ENCODE results near the gene CCDC191. TPM values are rescaled to one million over a fixed set of nuclear protein-coding genes. Genes with fewer than 3 reads are reported as not detected.
A peak's percentile ranks its signal among the peaks of the same experiment; 100 is the strongest.

The CCDC191 gene
- polyA plus RNA-seq, 4 donors = 0.54 to 8.8 (median 1.7) TPM

DNA sequence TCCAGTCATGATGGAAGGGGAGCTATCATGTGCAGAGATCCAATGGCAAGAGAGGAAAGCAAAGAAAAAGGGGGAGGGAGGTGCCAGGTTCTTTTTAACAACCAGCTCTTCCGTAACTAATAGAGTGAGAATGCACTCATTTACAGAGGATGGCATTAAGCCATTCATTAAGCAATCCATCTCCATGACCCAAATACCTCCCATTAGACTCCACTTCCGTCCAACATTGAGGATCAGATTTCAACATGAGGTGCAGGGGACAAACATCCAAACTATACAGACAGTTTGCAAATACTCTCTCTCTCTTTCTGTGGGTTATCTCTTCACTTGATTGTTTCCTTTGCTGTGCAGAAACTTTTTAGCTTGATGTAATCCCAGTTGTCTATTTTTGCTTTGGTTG is 87.3 kb downstream of the CCDC191 start:
- no peak for FAIRE-seq
- H3K4me3 ChIP-seq (ENCODE audit: low read depth in 1 of 3, low read length in 3 of 3) = no peak overlapping the region

DNA sequence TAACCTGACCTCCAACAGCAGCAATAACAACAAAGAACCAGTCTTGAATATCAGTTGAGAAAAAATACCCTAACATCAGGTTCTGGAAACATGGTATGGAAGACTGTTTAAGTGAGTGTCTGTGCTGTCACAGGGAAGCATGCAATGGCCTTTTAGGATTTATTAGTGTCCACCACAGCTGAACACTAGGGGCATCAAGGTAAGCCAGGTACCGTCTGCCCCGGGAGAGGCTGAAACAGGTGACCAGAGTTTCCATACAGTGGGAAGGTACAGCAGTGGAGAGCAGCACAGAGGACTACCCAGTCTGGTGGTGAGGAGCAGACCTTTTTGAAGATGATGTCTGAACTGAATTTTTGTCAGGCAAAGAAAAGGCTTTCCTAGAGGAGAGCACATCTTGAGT is 90.2 kb downstream of the CCDC191 start:
- peaks cover 0 to 2% of the 10 kb centered on the region in 2 donors for H3K9me3 ChIP-seq (ENCODE audit: control insufficient read depth in 2 of 2, insufficient read depth in 1 of 2, low read depth in 1 of 2, low read length in 1 of 2)
- H3K27ac ChIP-seq (ENCODE audit: low read depth in 1 of 3, low read length in 2 of 3) = no peak overlapping the region
- peaks cover 0 to 3% (median 0%) of the 10 kb centered on the region in 3 donors for H3K36me3 ChIP-seq (ENCODE audit: control insufficient read depth in 3 of 3, insufficient read depth in 2 of 3, low read depth in 1 of 3, low read length in 3 of 3)
- DNase-seq (no peak), FAIRE-seq (no peak)
- H3K4me3 ChIP-seq (ENCODE audit: low read depth in 1 of 3, low read length in 3 of 3) = no peak overlapping the region
- H3K27me3 ChIP-seq (ENCODE audit: control insufficient read depth in 3 of 3, insufficient read depth in 3 of 3, low read length in 3 of 3) = no peaks in the 10 kb centered on the region
- H3K4me1 ChIP-seq (ENCODE audit: control insufficient read depth in 3 of 3, insufficient read depth in 2 of 3, low read depth in 1 of 3, low read length in 2 of 3) = no peaks in the 10 kb centered on the region
- WGBS, 3 donors = 78 to 84% (median 84%) methylated on average over 2 of the region's 2 CpGs

More for the DNA sequence above, 87.3 kb downstream of the CCDC191 start:
- WGBS, 3 donors = 70 to 93% (median 91%) methylated on average over 2 of the region's 2 CpGs
- Histone ChIP-seq H3K4me1 (ENCODE audit: control insufficient read depth in 3 of 3, insufficient read depth in 2 of 3, low read depth in 1 of 3, low read length in 2 of 3) (no peaks in the 10 kb centered on the region), H3K27me3 (ENCODE audit: control insufficient read depth in 3 of 3, insufficient read depth in 3 of 3, low read length in 3 of 3) (no peaks in the 10 kb centered on the region), H3K36me3 (ENCODE audit: control insufficient read depth in 3 of 3, insufficient read depth in 2 of 3, low read depth in 1 of 3, low read length in 3 of 3) (peaks cover 0 to 3% (median 0%) of the 10 kb centered on the region in 3 donors), H3K27ac (ENCODE audit: low read depth in 1 of 3, low read length in 2 of 3) (no peak overlapping the region), H3K9me3 (ENCODE audit: control insufficient read depth in 2 of 2, insufficient read depth in 1 of 2, low read depth in 1 of 2, low read length in 1 of 2) (peaks cover 0 to 2% of the 10 kb centered on the region in 2 donors)
- DNase-seq = no peak

DNA sequence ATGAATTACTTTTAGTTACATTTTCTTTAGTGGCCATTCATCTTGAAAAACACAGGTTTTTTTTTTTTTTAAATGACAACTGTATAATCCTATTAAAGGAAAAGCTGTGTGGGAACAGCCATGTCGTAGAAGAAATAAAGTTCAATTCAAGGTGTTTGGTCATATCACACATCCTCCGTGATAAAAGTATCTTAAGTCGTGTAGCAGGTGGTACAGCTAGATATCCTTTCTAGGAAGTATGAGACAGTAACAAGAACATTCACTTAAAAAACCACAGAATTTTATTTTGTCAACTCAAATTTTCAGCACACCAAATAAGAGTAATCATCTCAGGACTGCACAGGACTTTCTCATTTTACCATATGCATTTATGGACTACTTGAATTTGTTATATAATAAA is 92.4 kb downstream of the CCDC191 start:
- no peak overlapping the region for H3K27ac ChIP-seq (ENCODE audit: low read depth in 1 of 3, low read length in 2 of 3)
- H3K4me1 ChIP-seq (ENCODE audit: control insufficient read depth in 3 of 3, insufficient read depth in 2 of 3, low read depth in 1 of 3, low read length in 2 of 3) = no peaks in the 10 kb centered on the region
- 80 to 83% (median 81%) methylated on average over 3 of the region's 3 CpGs for WGBS, 3 donors
- no peak overlapping the region for H3K4me3 ChIP-seq (ENCODE audit: low read depth in 1 of 3, low read length in 3 of 3)
- FAIRE-seq (no peak), DNase-seq (no peak)
- H3K9me3 ChIP-seq (ENCODE audit: control insufficient read depth in 2 of 2, insufficient read depth in 1 of 2, low read depth in 1 of 2, low read length in 1 of 2) = no peaks in the 10 kb centered on the region
- H3K27me3 ChIP-seq (ENCODE audit: control insufficient read depth in 3 of 3, insufficient read depth in 3 of 3, low read length in 3 of 3) = no peaks in the 10 kb centered on the region
- peaks cover 0 to 5% (median 4%) of the 10 kb centered on the region in 3 donors for H3K36me3 ChIP-seq (ENCODE audit: control insufficient read depth in 3 of 3, insufficient read depth in 2 of 3, low read depth in 1 of 3, low read length in 3 of 3)

DNA sequence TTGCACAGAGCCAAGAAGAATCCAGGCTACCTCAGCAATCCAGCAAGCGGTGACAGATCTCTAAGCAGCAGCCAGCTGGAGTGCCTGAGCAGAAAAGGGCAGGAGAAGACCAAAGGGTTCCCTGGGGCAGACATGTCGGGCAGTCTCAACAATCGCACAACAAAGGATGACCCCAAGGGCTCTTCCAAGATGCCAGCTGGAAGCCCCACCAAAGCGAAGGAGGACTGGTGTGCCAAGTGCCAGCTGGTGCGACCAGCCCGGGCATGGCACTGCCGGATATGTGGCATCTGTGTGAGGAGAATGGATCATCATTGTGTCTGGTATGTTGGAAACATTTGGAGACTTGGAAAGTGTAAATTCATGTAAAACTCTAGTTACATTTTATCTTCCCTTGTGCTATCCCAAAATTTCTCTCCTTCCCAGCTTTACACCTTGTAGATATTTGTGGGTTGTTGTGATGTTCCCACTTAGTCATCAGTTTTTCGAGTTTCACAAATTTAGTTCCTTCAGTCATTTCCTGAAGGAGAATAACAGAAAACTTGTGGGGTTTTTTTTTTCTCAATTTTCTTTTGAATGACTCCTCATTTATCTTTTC is 102.1 kb downstream of the CCDC191 start:
- FAIRE-seq (no peak), DNase-seq (no peak)
- no peak overlapping the region for H3K27ac ChIP-seq (ENCODE audit: low read depth in 1 of 3, low read length in 2 of 3)
- H3K36me3 ChIP-seq (ENCODE audit: control insufficient read depth in 3 of 3, insufficient read depth in 2 of 3, low read depth in 1 of 3, low read length in 3 of 3) = peaks cover 0 to 21% (median 18%) of the 10 kb centered on the region in 3 donors
- peaks cover 0 to 5% of the 10 kb centered on the region in 2 donors for H3K9me3 ChIP-seq (ENCODE audit: control insufficient read depth in 2 of 2, insufficient read depth in 1 of 2, low read depth in 1 of 2, low read length in 1 of 2)
- 87 to 94% (median 92%) methylated on average over 8 of the region's 8 CpGs for WGBS, 3 donors
- H3K4me1 ChIP-seq (ENCODE audit: control insufficient read depth in 3 of 3, insufficient read depth in 2 of 3, low read depth in 1 of 3, low read length in 2 of 3) = peaks cover 0 to 1% (median 0%) of the 10 kb centered on the region in 3 donors
- no peak overlapping the region for H3K4me3 ChIP-seq (ENCODE audit: low read depth in 1 of 3, low read length in 3 of 3)
- H3K27me3 ChIP-seq (ENCODE audit: control insufficient read depth in 3 of 3, insufficient read depth in 3 of 3, low read length in 3 of 3) = no peaks in the 10 kb centered on the region

DNA sequence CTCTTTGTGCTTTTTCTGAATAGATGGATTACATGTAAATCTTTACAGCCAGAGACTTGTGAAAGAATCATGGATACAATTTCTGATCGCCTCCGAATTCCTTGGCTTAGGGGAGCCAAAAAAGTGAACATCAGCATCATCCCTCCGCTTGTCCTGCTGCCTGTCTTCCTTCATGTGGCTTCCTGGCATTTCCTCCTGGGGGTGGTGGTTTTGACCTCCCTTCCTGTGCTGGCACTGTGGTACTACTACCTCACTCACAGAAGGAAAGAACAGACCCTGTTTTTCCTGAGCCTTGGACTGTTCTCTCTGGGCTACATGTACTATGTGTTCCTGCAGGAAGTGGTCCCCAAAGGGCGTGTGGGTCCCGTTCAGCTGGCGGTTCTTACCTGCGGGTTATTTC is 102.6 kb downstream of the CCDC191 start:
- FAIRE-seq = no peak
- 75 to 91% (median 84%) methylated on average over 7 of the region's 7 CpGs for WGBS, 3 donors

DNA sequence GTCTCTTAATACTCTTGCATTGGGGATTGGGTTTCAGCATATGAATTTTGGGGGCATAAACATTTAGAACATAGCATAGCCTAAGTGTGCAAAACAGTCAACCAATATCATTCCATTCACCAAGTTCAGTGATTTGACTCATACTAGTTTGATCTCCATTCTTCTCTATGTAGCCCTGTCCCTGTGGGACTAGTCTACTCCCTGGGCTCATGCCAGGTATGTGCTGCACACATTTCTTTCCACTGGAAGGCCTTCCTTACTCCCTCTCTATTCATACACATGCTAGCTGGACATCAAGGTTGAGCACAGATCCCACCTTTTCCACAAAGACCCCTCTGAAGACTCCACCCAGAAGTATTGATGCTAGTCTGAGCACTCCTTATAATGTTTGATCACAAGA is 103.4 kb downstream of the CCDC191 start:
- H3K4me3 ChIP-seq (ENCODE audit: low read depth in 1 of 3, low read length in 3 of 3) = no peak overlapping the region
- peaks cover 0 to 18% (median 14%) of the 10 kb centered on the region in 3 donors for H3K36me3 ChIP-seq (ENCODE audit: control insufficient read depth in 3 of 3, insufficient read depth in 2 of 3, low read depth in 1 of 3, low read length in 3 of 3)
- H3K9me3 ChIP-seq (ENCODE audit: control insufficient read depth in 2 of 2, insufficient read depth in 1 of 2, low read depth in 1 of 2, low read length in 1 of 2) = peaks cover 0 to 5% of the 10 kb centered on the region in 2 donors
- peaks cover 0 to 2% (median 0%) of the 10 kb centered on the region in 3 donors for H3K4me1 ChIP-seq (ENCODE audit: control insufficient read depth in 3 of 3, insufficient read depth in 2 of 3, low read depth in 1 of 3, low read length in 2 of 3)
- no peak overlapping the region for H3K27ac ChIP-seq (ENCODE audit: low read depth in 1 of 3, low read length in 2 of 3)
- FAIRE-seq (no peak), DNase-seq (no peak)
- no peaks in the 10 kb centered on the region for H3K27me3 ChIP-seq (ENCODE audit: control insufficient read depth in 3 of 3, insufficient read depth in 3 of 3, low read length in 3 of 3)

More for the DNA sequence above, 102.6 kb downstream of the CCDC191 start:
- no peak for DNase-seq
- Histone ChIP-seq H3K36me3 (ENCODE audit: control insufficient read depth in 3 of 3, insufficient read depth in 2 of 3, low read depth in 1 of 3, low read length in 3 of 3) (peaks cover 0 to 19% (median 18%) of the 10 kb centered on the region in 3 donors), H3K4me1 (ENCODE audit: control insufficient read depth in 3 of 3, insufficient read depth in 2 of 3, low read depth in 1 of 3, low read length in 2 of 3) (peaks cover 0 to 2% (median 0%) of the 10 kb centered on the region in 3 donors), H3K27ac (ENCODE audit: low read depth in 1 of 3, low read length in 2 of 3) (no peak overlapping the region), H3K9me3 (ENCODE audit: control insufficient read depth in 2 of 2, insufficient read depth in 1 of 2, low read depth in 1 of 2, low read length in 1 of 2) (peaks cover 0 to 5% of the 10 kb centered on the region in 2 donors), H3K4me3 (ENCODE audit: low read depth in 1 of 3, low read length in 3 of 3) (no peak overlapping the region), H3K27me3 (ENCODE audit: control insufficient read depth in 3 of 3, insufficient read depth in 3 of 3, low read length in 3 of 3) (no peaks in the 10 kb centered on the region)

DNA sequence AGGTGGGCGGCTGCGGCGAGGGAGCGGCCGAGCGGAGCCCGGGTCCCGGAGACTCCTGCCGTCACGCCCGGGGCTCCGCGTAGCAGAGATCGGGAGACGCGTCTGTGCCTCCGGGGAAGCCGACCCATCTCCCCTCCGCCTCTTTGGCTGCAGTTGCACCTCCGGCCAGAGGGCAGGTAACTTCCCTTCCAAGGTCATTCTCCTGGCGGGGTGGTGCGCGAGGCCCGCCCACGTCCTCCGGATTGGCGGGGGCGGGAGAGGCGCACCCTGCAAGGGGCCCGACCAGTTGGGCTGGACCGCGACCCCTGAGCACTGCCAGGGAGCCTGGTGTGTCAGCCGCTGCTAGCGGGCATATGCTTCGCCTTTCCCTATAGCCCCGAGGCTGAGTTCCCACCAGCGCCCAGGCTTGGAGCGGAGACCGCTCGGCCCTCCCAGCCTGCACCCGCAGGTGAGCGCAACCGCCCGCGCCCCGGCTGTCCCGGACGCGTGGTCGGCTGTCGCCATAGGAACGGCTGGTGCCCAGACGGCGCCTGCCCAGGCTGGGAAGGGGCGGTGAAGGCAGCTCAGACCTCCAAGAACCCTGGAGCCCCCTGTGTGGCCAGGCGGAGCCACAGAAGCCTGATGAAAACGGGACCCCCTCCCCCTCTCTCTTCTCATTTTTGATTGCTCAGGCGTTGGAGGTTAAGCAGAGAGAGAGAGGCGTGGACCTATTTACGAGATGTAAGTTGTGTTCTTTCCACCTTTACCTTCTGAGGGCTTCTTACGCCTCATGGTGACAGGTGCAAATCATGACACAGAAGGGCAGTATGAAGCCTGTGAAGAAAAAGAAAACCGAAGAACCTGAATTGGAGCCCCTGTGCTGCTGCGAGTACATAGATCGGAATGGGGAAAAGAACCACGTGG is 108.1 kb downstream of the CCDC191 start:
- Histone ChIP-seq H3K27ac (ENCODE audit: low read depth in 1 of 3, low read length in 2 of 3) (peak overlapping the region; percentile 59 to 76 (median 62)), H3K36me3 (ENCODE audit: control insufficient read depth in 3 of 3, insufficient read depth in 2 of 3, low read depth in 1 of 3, low read length in 3 of 3) (no peaks in the 10 kb centered on the region), H3K4me1 (ENCODE audit: control insufficient read depth in 3 of 3, insufficient read depth in 2 of 3, low read depth in 1 of 3, low read length in 2 of 3) (peaks cover 0 to 2% (median 0%) of the 10 kb centered on the region in 3 donors), H3K9me3 (ENCODE audit: control insufficient read depth in 2 of 2, insufficient read depth in 1 of 2, low read depth in 1 of 2, low read length in 1 of 2) (peaks cover 0 to 5% of the 10 kb centered on the region in 2 donors), H3K4me3 (ENCODE audit: low read depth in 1 of 3, low read length in 3 of 3) (peak overlapping the region; percentile 64 to 84 (median 74)), H3K27me3 (ENCODE audit: control insufficient read depth in 3 of 3, insufficient read depth in 3 of 3, low read length in 3 of 3) (no peaks in the 10 kb centered on the region)
- peak; percentile 59 to 74 for DNase-seq
- 1 to 2% (median 2%) methylated on average over 53 to 65 of the region's 65 CpGs for WGBS, 3 donors
- no peak for FAIRE-seq

DNA sequence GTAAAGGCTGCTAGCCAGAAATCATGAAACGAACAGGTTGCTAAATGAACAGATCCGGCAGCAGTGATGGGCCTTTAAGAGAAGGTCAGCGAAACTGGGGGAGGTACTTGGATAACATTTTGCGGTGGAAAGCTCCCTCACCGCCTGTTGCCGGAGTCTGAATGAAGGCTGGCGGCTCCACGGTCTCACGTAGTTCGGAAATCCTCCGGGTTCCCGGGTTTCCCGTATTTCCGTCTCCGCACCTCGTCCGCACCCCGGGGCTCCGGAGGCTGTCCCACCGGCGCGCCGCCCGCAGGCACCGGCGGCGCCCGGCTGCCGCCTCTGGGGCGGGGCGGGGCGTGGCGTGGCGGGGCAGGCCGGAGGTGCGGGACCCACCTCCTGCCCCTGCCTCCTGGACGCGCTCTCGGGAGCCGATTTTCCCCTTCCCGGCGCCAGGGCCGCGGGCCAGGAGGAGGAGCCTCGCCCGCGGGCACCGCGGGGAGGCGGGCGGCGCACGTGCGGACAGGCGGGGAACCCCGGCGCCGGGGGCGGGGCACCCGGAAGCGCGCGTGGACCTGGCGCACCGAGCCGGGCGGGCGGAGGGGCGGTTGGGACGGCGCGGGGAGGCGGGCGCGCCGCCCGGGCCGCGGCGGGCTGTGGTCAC is 108.8 kb downstream of the CCDC191 start, which contains the start of gene ZDHHC23:
Gene ZDHHC23 (plus strand): TSS at position 642 of the 643 bp plus-strand sequence. CDS start 790 bp downstream, outside the sequence.
- FAIRE-seq = no peak
- WGBS, 3 donors = 0 to 1% (median 1%) methylated on average over 37 to 80 of the region's 80 CpGs
- H3K27ac ChIP-seq (ENCODE audit: low read depth in 1 of 3, low read length in 2 of 3) = peak within 1 kb of the TSS; percentile 79 to 81 (median 80)
- H3K36me3 ChIP-seq (ENCODE audit: control insufficient read depth in 3 of 3, insufficient read depth in 2 of 3, low read depth in 1 of 3, low read length in 3 of 3) = no peaks in the 10 kb centered on the region
- H3K9me3 ChIP-seq (ENCODE audit: control insufficient read depth in 2 of 2, insufficient read depth in 1 of 2, low read depth in 1 of 2, low read length in 1 of 2) = peaks cover 0 to 3% of the 10 kb centered on the region in 2 donors
- H3K4me3 ChIP-seq (ENCODE audit: low read depth in 1 of 3, low read length in 3 of 3) = peak within 1 kb of the TSS; percentile 64 to 84 (median 74)
- peaks cover 0 to 2% (median 0%) of the 10 kb centered on the region in 3 donors for H3K4me1 ChIP-seq (ENCODE audit: control insufficient read depth in 3 of 3, insufficient read depth in 2 of 3, low read depth in 1 of 3, low read length in 2 of 3)
- DNase-seq = peak; percentile 91 to 92
- H3K27me3 ChIP-seq (ENCODE audit: control insufficient read depth in 3 of 3, insufficient read depth in 3 of 3, low read length in 3 of 3) = no peaks in the 10 kb centered on the region

Measured in small intestine (tissue), 7 donors.